GM12873 (cell line): ENCODE measurements around the gene UQCRH.

Source experiments
- CTCF ChIP-seq: IDR thresholded peaks from 2 replicates; pipeline ENCODE4 v1.5.1; 2012; ENCODE audit warnings: low read depth, mild to moderate bottlenecking, moderate library complexity, low read length, control low read depth; ENCODE audit not compliant: insufficient read depth; ENCODE audit errors: missing control alignments

The UQCRH gene

DNA sequence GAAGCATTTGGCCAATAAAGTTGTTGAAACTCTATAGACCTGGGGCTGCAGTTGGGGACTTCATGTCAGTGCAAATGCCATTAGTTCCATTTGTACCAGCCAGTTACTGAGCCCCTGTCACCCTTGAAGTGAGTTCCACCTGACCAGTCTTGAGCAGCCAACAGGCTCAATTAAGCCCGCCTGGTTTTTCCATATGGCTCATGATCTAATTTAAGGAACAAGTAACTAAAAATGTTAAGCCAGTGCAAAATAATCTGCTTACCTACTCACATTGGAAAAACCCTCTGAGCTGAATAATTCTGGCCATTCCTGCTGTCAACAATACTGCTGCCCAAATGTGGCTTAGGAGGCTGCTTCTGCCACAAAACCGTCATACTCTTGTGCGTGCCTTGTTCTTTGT, 58.7 kb downstream of the UQCRH start:
- TF ChIP-seq CTCF, result no peak

- TF ChIP-seq CTCF, result no peak
Observed at GRCh38 chr1:46363121-46363520, 59.6 kb downstream of the UQCRH start.

GRCh38 chr1:46364612-46365011, 61.1 kb downstream of the UQCRH start:
- TF ChIP-seq CTCF, result no peak
